LNCAP (cell line): ENCODE measurements around the gene KCNA2.

Source experiments
- TF ChIP-seq, protein P1 (sequence below): fragments of 450-650 bp; IDR thresholded peaks from 2 replicates; pipeline ENCODE4 v1.5.1; 2017; ENCODE audit warnings: mild to moderate bottlenecking

The KCNA2 gene

DNA sequence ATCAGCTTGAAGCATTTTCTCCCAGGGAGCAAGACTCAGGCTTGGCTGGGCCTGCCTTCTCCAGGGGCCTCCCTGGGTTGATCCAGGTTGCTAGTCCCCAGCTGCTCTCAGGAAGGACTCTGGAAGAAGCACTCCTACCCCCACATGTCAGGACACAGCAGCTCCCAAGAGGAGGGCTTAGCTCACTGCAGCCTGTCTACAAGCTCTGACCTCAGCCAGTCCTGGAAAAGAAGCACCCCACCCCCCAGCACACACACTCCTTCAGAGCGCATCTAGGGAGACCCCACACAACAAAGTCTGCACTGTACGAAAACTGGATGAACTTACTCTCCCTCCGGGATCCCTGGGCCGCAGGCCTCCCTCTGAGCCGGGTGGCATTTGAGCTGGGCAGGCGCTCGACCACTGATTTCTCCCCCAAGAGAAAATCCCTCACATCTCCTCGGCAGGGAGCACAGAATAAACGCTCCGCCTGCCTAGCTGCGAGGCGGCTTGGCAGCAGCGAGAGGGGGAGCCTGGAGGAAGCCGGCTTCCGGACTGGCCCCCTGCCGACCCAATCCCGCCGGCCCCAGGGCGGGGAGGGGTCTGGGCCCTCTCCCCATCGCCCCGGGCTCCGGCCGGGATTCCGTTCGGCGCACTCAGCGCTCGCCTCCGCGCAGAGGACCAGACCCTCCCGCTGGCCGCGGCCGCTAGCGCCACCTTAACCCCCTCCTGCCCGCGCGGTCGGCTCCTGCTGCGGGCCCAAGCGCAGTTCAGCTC, at the start of gene KCNA2:
Gene KCNA2, minus strand, starts transcription at position 458 of the 756 bp plus-strand sequence. CDS start 1,576 bp downstream, outside the sequence.
- TF ChIP-seq, protein P1, sequence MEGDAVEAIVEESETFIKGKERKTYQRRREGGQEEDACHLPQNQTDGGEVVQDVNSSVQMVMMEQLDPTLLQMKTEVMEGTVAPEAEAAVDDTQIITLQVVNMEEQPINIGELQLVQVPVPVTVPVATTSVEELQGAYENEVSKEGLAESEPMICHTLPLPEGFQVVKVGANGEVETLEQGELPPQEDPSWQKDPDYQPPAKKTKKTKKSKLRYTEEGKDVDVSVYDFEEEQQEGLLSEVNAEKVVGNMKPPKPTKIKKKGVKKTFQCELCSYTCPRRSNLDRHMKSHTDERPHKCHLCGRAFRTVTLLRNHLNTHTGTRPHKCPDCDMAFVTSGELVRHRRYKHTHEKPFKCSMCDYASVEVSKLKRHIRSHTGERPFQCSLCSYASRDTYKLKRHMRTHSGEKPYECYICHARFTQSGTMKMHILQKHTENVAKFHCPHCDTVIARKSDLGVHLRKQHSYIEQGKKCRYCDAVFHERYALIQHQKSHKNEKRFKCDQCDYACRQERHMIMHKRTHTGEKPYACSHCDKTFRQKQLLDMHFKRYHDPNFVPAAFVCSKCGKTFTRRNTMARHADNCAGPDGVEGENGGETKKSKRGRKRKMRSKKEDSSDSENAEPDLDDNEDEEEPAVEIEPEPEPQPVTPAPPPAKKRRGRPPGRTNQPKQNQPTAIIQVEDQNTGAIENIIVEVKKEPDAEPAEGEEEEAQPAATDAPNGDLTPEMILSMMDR = no peak

DNA sequence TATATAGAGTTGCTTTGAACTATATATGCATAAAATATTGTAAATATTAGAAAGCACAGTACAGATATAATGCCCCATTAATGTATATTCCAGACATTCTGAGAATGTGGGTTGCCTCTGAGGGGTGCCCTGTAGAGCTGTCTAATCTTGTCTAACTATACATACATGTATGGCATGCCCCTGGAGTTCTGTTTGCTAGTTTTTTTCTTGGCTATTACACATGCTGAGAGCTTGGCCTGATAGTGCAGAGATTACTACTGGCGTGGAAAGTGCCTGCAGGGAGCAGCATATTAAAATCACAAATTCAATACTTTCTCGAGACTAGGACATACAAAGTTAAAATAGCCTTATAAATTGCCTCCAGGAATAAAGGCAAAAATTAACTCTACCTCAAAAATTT, 44.5 kb upstream of the KCNA2 start:
- TF ChIP-seq, protein P1 = no peak

DNA sequence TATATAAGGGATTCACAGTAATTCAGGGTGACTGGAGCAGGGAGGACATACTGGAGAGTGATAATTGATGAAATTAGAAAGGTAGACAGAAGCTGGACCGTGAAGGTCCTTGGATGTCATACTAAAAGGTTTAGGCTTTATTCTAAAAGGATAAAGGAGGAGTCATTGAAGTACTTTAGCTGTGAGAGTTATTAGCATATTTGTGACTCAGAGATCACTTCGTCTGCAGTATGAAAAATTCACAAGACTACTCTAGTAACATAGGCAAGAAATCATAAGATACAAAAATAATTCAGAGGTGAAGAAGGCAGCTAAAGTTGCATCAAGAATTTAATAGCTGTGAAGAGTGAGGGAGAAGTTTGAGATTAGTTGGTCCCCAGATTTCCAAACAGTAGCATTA, 42.3 kb upstream of the KCNA2 start:
- TF ChIP-seq, protein P1 = no peak

DNA sequence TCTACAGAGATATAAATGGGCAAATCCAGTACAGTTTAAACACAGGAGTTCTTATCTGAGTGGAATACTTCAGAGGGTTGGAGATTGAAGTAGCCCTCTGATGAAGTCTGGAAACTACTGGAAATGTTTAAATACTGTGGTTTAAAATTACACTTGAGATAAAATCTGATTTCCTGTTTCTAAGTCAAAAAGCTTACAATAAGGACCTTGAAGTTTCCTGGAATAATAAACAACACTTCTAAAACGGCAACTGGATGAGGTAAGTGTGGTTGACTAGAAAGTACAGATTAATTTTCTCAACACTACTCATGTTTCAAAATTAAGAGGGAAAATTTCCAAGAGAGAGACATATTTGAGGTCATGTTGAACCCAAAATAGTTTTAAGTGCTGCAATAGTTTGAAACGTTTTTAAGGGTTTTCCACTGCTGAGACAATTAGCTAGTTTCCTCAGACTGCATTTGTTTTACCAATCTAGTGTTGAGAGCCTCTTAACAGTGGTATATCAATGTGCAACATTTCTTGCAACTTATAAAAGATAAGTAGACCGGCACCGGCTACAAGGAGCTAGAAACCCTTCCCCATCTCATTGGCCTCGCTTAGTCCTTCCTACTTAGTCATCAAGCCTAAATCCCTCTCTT, 41.2 kb upstream of the KCNA2 start:
- TF ChIP-seq, protein P1 = no peak

DNA sequence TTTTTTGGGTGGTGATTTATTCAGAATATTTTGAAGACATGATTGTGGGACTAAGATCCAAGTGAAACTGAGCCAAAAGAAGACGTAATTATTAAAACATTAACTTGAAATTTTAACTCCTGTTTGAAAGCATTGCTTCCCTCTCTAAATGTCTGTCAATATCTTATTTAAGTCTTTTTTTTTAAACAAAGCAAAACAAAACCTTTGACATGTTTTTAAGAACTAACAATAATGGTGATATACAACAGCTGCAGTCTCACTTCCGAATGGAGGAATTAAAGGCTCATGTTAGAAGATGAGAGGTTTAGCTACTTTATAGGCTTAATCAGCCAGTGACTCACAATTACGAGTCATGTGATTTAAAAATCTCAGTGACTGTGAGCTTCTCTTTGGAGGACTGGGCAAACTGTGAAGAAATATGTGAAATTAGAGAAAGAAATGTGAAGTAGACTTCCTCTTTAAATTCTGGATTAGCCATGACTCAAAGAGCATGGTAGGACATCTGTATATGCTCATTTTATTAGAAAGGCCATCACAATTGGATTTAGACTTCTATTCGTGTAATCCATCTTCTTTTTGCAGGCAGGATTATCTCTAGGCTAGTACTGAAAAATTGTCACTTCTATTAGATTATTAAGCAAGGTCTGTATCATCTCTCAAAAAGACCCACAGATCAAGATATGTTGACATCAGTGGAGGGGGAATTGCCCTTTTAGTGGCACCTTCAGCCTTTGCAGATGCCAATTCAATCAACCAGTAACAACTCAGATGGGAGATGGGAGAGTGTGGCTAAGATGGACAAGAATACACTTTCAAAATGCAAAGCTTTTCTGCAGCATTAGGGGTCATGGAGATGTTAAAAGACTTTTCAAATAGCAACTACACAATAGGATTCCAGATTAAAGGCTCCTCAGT, 39.9 kb upstream of the KCNA2 start:
- TF ChIP-seq, protein P1 = no peak

DNA sequence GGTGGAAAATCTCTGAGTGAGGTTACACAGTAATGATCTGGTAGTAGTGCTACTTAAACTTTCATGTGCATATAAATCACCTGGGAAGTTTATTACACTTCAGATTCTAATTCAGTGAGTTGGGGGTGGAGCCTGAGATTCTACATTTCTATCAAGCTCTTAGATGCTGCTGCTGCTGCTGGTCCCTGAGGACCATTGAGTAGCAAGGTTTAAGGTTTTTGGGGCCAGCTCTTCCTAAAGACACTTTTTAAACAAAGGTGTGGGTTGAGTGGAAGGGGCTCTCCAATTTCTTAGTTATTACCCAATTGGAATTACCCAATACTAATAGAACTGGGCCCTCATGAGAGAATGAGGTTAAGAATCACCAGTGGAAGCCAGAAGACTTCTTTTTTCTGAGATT, 39.1 kb upstream of the KCNA2 start:
- TF ChIP-seq, protein P1 = no peak

DNA sequence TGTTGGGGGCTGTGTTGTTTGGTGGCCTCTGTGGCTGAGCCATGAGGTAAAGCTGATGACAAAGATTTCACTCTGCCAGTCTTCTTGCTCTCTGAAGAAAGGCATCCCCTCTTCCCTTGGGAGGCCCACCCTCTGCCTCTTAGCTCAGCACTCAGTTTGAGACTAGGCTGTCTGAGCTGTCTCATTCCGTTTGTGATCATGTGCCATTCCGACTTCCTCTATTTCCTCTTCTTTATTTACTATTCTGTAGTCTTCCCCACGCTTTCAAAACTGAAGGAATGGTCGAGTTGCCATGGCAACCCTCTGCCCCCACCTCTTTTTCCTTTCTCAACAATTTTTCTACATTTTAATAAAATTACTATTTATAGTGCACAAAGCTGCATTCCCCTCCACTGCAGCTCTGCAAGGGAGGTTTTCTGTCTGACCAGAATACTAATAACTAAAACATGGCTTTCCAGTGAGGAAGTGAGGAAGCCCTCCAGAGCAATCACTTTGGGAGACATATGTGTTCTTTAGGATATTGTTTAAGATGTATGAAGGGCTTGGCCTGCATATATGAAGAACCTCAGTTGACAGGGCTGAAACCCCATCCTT, 37.8 kb upstream of the KCNA2 start:
- TF ChIP-seq, protein P1 = no peak
